Inflammatory macrophage treated with lipopolysaccharide for 4 hours (primary cell): ENCODE results near the gene SYNC.
A peak's percentile ranks its signal among the peaks of the same experiment; 100 is the strongest.
"Not testable (repeated sequence)": the region's sequence is repeated elsewhere in the genome, so short reads cannot be mapped to it uniquely, and the experiment has no call there.

ENCODE experiments used
- DNase-seq: peaks from one replicate; pipeline ENCODE4 v3.0.0-alpha.2; 2020

SYNC gene

DNA sequence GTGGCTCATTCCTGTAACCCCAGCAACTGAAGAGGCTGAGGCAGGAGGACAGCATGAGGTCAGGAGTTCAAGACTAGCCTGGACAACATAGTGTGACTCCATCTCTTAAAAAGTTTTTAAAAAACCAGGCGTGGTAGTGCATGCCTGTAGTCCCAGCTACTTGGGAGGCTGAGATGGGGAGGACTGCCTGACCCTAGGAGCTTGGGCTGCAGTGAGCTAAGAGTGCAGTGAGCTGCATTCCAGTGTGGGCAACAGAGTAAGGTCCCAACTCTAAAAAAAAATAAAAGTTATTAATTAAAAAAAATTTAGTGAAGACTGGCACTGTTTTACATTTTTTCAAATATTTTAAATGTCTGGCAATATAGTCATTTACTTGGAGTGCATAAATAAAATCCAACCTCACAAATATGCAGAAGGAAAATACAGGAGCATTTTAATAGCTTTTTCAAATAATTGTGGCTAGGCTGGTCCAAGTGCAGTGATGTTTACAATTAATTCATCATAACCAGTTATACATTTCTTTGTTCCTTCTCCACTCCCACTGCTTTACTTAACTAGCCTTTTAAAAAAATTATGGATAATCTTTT, 63.0 kb downstream of the SYNC start:
- no peak for DNase-seq

DNA sequence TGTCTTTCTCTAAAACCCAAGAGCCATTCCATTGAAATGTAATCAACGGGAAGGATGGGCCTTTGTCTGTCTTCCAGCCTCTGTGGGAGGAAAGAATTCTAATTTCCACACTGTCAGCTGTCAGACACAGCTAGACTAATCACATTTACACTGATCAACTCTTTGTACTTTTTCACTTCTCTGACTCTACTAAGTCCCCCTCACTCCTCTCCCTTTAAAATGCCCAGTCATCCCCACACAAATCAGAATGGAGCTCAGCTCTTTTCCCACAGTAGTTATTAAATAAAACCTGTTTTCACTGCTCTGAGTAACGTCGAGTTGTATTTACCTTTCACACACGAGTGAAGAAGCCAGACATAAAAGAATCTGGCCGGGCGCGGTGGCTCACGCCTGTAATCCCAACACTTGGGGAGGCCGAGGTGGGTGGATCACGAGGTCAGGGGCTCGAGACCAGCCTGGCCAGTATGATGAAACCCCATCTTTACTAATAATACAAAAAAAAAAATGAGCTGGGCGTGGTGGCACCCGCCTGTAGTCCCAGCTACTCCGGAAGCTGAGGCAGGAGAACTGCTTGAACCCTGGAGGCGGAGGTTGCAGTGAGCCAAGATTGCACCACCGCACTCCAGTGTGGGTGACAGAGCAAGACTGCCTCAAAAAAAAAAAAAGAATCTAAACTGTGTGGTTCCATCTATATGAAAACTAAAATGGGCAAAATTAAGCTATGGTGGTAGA, 65.5 kb downstream of the SYNC start:
- DNase-seq = peak; percentile 67

DNA sequence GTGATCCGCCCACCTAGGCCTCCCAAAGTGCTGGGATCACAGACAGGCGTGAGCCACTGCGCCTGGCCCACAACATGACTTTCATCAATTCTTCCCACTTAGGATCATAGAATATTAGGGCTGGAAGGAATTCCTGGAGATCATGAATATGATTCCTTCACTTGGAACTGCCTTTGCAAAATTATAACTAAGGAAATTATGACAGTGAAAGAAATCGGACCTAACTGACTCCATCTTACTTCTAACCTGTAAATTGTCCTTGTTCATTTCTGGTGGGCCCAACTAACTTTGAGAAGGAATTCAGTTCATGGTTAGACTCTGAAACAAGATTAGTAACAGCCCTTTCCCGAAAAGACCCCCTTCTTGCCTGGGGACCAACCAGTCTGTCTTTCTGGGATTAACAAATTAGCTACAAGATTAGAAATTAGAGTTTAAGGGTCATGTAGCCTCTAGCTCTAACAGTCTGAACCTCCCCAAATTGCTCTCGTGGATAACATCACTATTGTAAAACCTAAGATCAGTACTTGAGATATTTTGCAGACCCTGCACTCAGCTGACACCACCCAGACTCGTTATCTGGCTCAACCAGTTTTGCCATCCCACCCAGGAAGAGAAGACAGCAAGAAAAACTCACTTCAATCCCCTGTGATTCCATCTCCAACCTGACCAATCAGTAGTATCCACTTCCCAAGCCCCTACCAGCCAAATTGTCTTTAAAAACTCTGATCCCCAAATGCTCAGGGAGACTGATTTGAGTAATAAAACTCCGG, 66.9 kb downstream of the SYNC start:
- DNase-seq = no peak

DNA sequence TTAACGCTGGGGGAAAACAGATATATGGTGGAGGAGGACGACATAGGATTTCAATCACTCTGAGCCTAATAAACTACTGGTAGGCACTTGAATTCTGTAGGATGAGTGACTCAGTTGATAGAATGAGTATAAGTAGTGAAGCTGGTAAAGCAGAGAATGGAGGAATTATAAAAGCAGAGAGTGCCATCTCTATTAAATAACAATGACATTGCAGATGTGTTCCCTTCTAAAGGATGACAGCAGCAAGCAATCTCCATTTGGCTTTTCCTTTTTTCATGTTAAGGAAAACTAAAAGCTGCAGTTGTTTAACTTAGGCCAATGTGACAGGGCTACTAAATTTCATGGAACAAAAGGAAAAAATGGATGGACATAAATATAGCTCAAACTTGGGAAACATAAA, 69.7 kb downstream of the SYNC start:
- no peak for DNase-seq

DNA sequence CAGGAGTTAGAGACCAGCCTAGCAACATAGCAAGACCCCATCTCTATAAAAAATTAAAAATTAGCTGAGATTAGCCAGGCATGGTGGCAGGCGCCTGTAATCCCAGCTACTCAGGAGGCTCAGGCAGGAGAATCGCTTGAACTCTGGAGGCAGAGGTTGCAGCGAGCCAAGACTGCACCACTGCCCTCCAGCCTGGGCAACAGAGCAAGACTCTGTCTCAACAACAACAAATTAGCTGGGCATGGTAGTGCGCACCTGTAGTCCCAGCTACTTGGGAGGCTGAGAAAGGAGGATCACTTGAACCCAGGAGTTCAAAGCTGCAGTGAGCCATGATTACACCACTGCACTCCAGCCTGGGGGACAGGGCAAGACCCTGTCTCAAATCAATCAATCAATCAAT, 72.4 kb downstream of the SYNC start:
- not testable (repeated sequence) for DNase-seq
